NCI-H146 (cell line): Measurements from ENCODE around the gene SNX9.
A peak's percentile ranks its signal among the peaks of the same experiment; 100 is the strongest.
"Not testable (repeated sequence)": the region's sequence is repeated elsewhere in the genome, so short reads cannot be mapped to it uniquely, and the experiment has no call there.

ENCODE experiments used
- DNase-seq: peaks from one replicate; lab custom pipeline; 2025; lab: John Stamatoyannopoulos, UW

The SNX9 gene

DNA sequence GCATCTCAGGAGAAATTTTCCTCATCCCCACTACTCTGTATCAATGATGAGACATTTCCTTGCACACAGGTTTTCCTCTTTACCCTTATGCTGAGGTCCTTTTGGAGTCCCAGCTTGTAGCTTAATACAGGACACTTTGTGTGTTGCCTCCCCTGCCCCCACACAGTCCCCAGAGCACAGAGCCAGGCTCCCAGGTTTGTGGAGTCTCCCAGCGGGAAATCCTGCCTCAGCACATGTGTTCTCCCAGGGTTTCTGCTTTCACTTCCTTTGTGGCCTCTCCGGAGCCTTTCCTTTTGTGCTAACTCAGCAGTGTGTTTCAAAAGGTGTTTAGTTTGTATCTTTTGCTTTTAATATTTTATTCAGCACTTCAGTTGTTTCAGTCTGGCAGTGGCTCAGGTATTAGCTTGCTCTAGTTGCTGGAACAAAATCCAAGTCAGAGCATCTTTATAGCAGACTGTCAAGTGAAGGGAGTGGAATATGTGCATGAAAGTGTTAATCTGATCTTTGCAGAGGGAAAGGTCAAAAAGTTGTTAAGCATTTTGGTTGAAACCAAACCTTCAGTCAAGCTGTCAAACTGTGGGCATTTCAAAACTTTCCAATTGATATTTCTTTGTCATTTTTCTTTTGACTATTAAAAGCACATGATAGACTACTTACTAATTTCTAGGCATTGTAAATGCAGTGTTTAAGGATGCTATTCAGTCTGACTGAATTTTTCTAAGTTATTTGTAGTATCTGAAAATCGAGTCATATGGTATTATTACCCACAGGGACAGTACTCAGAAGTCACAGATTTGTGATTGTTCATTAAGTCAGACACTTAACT is 8.6 kb downstream of the SNX9 start:
- no peak for DNase-seq

DNA sequence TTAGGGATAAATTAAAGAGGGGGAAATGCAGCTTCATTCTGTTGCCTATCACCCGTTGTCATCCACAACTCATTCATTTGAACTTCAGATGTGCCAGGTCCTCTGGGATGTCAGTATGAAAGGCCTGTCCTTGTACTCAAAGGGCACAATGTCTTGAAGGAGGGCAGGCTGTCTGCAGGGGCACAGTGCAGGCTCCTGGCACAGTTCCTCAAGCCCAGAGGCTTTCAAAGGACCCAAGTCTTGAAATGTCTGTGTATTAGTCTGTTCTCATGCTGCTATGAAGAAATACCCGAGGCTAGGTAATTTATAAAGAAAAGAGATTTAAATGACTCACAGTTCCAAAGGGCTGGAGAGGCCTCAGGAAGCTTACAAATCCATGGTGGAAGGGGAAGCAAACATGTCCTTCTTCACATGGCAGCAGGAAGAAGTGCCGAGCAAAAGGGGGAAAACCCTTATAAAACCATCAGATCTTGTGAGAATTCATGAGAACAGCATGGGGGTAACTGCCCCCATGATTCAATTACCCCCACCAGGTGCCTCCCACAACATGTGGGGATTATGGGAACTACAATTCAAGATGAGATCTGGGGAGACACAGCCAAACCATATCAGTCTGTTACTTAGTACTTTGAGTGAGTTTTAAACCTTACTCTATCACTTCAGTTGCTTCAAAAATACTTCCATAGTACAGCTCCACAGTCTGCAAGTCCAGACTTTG is 9.4 kb downstream of the SNX9 start:
- DNase-seq, result no peak

- no peak for DNase-seq
Measured at GRCh38 chr6:157834549-157834948, 11.5 kb downstream of the SNX9 start.

GRCh38 chr6:157838718-157839430 is 15.8 kb downstream of the SNX9 start:
- DNase-seq, result no peak

DNA sequence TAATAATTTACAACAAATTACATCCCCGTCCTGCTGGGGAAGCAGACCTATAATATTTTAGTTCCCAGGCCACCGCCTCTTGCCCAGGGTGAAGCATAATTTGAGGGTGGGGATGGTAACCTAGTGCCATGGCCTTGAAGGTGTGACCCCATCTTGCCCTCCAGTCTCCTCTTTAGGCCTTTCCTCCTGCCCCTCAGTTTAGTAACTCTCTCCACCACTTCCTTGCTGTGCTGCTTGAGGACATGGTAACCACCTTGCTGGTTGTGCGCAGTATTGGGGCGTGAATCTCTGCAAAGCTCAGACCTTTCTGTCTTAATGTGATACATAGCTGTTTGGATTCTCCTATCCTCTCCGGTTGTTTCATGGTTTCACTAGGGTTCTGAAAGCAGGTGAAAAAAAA is 16.6 kb downstream of the SNX9 start:
- no peak for DNase-seq

GRCh38 chr6:157840261-157840660 is 17.2 kb downstream of the SNX9 start:
- no peak for DNase-seq

- DNase-seq, result no peak
Measured at GRCh38 chr6:157840776-157841175, 17.7 kb downstream of the SNX9 start.

- DNase-seq, result no peak
Measured at GRCh38 chr6:157841211-157841840, 18.3 kb downstream of the SNX9 start.

- DNase-seq, result no peak
Measured at GRCh38 chr6:157842212-157842611, 19.2 kb downstream of the SNX9 start.

GRCh38 chr6:157844196-157844595 is 21.1 kb downstream of the SNX9 start:
- not testable (repeated sequence) for DNase-seq

DNA sequence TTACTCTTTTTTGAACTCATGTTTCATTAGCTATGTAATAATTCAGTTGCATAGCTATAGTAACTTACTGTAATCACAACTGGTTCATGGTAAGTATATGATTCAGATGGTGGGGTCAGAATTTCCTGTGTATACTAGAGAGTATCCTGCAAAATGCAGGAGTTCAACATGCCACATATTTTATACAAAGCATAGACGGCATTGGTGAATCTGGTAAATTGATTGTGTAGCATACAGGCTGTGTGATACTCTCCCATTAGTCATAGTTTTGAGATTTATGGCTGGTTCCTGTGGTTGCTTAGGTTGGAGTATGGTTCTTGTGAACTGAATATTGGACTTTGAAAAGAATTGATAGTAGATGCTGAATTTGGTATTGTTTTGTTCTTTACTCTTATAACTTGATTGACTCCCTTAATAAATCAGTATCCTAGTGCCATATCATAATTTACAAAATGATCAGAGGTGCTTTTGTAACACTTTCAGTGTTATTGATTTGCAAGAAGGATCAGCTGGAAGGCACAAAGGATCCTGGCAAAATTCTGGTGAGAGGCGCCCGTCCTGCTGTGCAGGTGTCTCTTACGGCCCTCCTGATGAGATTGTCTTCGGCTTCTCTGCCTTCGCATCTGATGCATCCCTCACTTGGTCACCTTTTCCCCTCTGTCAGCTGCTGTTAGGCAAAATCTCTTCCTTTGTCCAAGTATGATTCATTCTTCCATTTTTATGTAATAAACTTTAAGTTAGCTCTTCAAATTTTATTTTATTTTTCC is 22.6 kb downstream of the SNX9 start:
- peak; percentile 85 for DNase-seq

GRCh38 chr6:157847846-157848245 is 24.8 kb downstream of the SNX9 start:
- DNase-seq, result peak; percentile 72

DNA sequence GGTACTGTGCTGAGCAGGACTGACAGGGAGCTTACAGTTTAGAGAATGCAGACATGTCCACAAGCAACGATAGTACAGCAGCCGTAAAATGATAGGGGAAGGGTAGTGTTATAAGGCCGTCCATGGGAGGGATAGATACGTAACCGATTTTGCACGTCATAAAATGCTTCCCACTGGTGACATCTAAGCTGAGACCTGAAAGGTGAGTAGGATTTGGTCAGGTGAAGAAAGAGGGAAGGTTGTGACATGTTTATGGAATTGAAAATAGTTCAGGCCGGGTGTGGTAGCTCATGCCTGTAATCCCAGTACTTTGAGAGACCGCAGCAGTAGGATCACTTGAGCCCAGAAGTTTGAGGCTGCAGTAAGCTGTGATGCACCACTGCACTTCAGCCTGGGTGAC is 25.6 kb downstream of the SNX9 start:
- DNase-seq, result no peak

GRCh38 chr6:157849288-157850017 is 26.4 kb downstream of the SNX9 start:
- DNase-seq, result no peak

- no peak for DNase-seq
Measured at GRCh38 chr6:157850030-157850429, 27.0 kb downstream of the SNX9 start.

DNA sequence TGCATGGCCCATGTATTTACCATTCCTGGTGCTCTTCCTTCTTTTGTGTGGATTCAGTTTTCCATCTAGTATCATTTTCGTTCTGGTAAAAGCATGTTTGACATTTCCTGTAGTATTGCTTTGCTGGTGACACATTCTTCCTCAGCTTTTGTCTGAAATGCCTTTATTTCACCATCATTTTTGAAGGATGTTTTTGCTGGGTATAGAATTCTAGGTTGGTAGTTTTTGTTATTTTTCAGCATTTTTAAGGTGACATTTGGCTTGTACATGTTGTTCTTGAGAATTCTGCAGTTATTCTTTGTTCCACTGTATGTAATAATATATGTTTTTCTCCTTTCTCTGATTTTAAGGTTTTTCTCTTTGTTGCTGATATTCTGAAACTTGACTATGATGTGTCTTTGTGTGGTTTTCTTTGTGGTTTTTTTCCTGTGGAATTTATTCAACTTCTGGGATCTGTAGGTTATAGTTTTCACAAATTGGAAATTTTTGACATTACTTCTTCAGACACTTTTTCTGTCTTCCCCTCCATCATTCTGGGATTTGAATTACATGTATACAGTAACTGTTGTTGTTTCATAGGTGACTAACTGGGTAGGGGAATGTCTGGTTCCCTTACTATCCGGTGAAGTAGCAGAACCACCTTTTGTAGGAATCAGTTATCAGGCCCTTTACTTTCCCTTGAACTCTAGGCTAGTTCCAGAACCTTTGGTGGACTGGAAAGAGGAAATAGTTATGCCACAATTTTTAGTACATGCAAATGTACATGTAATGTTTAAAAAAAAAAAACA is 30.2 kb downstream of the SNX9 start:
- no peak for DNase-seq

DNA sequence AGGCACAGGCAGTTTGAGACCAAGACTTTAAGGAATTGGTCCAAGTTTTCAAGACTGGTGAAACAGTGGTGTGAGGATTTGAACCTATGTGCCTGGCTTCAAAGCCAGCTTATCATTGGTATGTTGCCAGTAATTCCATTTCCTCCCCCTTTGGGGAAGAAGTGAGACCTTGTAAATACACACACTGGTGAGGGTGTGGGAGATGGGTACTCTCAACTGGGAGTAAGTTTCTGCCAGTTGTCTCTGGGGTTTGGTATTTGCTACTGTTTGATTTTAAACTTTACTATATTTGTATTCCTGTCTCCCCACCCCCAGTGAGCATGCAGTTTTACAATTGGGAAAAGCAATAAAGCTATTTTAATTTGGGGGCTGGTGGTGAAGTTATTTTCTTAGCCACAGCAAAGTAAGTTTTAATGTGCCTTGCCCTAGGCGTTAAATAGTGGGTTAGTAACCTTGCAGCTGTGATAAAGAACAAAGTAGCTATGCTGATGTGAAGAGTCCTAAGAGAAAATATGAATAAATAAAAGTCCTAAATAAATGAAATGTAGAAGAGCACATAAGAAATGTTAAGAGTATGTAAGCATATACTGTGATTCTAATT is 31.0 kb downstream of the SNX9 start:
- no peak for DNase-seq

- DNase-seq, result no peak
Measured at GRCh38 chr6:157855325-157855724, 32.3 kb downstream of the SNX9 start.

GRCh38 chr6:157855804-157856203 is 32.8 kb downstream of the SNX9 start:
- DNase-seq, result not testable (repeated sequence)

GRCh38 chr6:157858664-157859063 is 35.6 kb downstream of the SNX9 start:
- not testable (repeated sequence) for DNase-seq
